ENCODE measurements around the gene RABGGTA. TPM values are rescaled to one million over a fixed set of nuclear protein-coding genes. Genes with fewer than 3 reads are reported as not detected.

The RABGGTA gene
- total RNA-seq, 2 experiments from 2014 or later = 37.6 to 42.7 TPM

GRCh38 chr14:24311837-24312615, 40.6 kb upstream of the RABGGTA start:
- POLR2A ChIA-PET = interaction anchor here (1.0 to 5.3 kb wide), 12 partner anchors 12 to 130 kb away, joined by 3 to 54 read pairs (median 4); partner anchors contain the start of genes CBLN3, CHMP4A, DHRS1 and KHNYN
- H3K4me3 Mint-ChIP-seq = peak overlapping the region; percentile 58
- no peak for TF ChIP-seq CTCF (IDR thresholded peaks at IDR 0.05)

GRCh38 chr14:24310646-24311604, 39.5 kb upstream of the RABGGTA start, which contains the start of gene LTB4R:
Gene LTB4R, plus strand, starts transcription at chr14:24311502. Its CDS starts 4,150 bp downstream, at chr14:24315652.
- Mint-ChIP-seq H3K4me3 (peak within 1 kb of the TSS; percentile 58), H3K4me1 (ENCODE audit: low read depth) (peaks cover 66% of the 10 kb centered on the region), H3K27ac (peak within 1 kb of the TSS; percentile 81), H3K27me3 (no peaks in the 10 kb centered on the region), H3K9me3 (no peaks in the 10 kb centered on the region), H3K36me3 (ENCODE audit: low read depth) (peaks cover 35% of the 10 kb centered on the region)
- peak; percentile 74 for DNase-seq
- CTCF ChIA-PET = interaction anchor here (0.8 to 28.2 kb wide), 13 partner anchors 8 to 126 kb away, joined by 3 to 873 read pairs (median 34); partner anchors contain the start of genes ADCY4, DHRS1, GMPR2 and KHNYN
- peak; percentile 63 for TF ChIP-seq CTCF (IDR thresholded peaks at IDR 0.05)
- peak; percentile 87 for ATAC-seq
- POLR2A ChIA-PET = interaction anchor here (0.7 to 5.3 kb wide), 19 partner anchors 11 to 131 kb away, joined by 3 to 54 read pairs (median 4); partner anchors contain the start of genes CBLN3, CHMP4A, DHRS1 and GMPR2
- intact Hi-C loops (cut with micrococcal nuclease) = no loop called here

More at GRCh38 chr14:24311837-24312615, 40.6 kb upstream of the RABGGTA start:
- H3K27ac Mint-ChIP-seq = peak overlapping the region; percentile 81
- H3K36me3 Mint-ChIP-seq (ENCODE audit: low read depth) = peaks cover 27% of the 10 kb centered on the region
- DNase-seq (no peak), ATAC-seq (no peak)
- no peaks in the 10 kb centered on the region for H3K9me3 Mint-ChIP-seq
- no peaks in the 10 kb centered on the region for H3K27me3 Mint-ChIP-seq
- intact Hi-C loops (cut with micrococcal nuclease) = no loop called here
- peaks cover 66% of the 10 kb centered on the region for H3K4me1 Mint-ChIP-seq (ENCODE audit: low read depth)
- CTCF ChIA-PET = interaction anchor here (1.2 to 28.2 kb wide), 8 partner anchors 10 to 125 kb away, joined by 3 to 873 read pairs (median 38); partner anchors contain the start of genes ADCY4, DHRS1, GMPR2 and KHNYN

GRCh38 chr14:24310265-24310645, 38.9 kb upstream of the RABGGTA start:
- POLR2A ChIA-PET = interaction anchor here (1.0 to 5.3 kb wide), 9 partner anchors 10 to 127 kb away, joined by 3 to 54 read pairs (median 6); partner anchors contain the start of genes CBLN3, DHRS1, GMPR2 and KHNYN
- peak overlapping the region; percentile 51 for H3K27ac Mint-ChIP-seq
- intact Hi-C loops (cut with micrococcal nuclease) = no loop called here
- peak overlapping the region; percentile 58 for H3K4me3 Mint-ChIP-seq
- H3K9me3 Mint-ChIP-seq = no peaks in the 10 kb centered on the region
- ATAC-seq = no peak
- H3K27me3 Mint-ChIP-seq = no peaks in the 10 kb centered on the region
- no peak for DNase-seq
- peaks cover 61% of the 10 kb centered on the region for H3K4me1 Mint-ChIP-seq (ENCODE audit: low read depth)
- peaks cover 39% of the 10 kb centered on the region for H3K36me3 Mint-ChIP-seq (ENCODE audit: low read depth)
- CTCF ChIA-PET = interaction anchor here (0.8 to 28.2 kb wide), 14 partner anchors 9 to 127 kb away, joined by 3 to 873 read pairs (median 26); partner anchors contain the start of genes ADCY4, DHRS1, GMPR2 and KHNYN
- TF ChIP-seq CTCF (IDR thresholded peaks at IDR 0.05) = no peak

- Mint-ChIP-seq H3K27ac (peak within 1 kb of the TSS; percentile 51), H3K36me3 (ENCODE audit: low read depth) (peaks cover 44% of the 10 kb centered on the region), H3K4me1 (ENCODE audit: low read depth) (peaks cover 55% of the 10 kb centered on the region), H3K9me3 (no peaks in the 10 kb centered on the region), H3K27me3 (no peaks in the 10 kb centered on the region), H3K4me3 (peak within 1 kb of the TSS; percentile 58)
- DNase-seq (no peak), ATAC-seq (no peak)
- POLR2A ChIA-PET = interaction anchor here (1.0 to 5.3 kb wide), 10 partner anchors 9 to 128 kb away, joined by 3 to 54 read pairs (median 5); partner anchors contain the start of genes CBLN3, DHRS1, GMPR2 and KHNYN
- CTCF ChIA-PET = interaction anchor here (0.8 to 28.2 kb wide), 20 partner anchors 10 to 134 kb away, joined by 3 to 873 read pairs (median 22); partner anchors contain the start of genes ADCY4, CBLN3, DHRS1 and GMPR2
- intact Hi-C loops (cut with micrococcal nuclease) = no loop called here
- TF ChIP-seq CTCF (IDR thresholded peaks at IDR 0.05) = no peak
These were observed 38.3 kb upstream of the RABGGTA start, which contains the start of gene LTB4R2 for GRCh38 chr14:24309538-24310264. Gene LTB4R2, plus strand, starts transcription at chr14:24310140. Its CDS starts 525 bp downstream, at chr14:24310665.

Measured in activated CD8-positive, alpha-beta T cell treated with anti-CD3 and anti-CD28 coated beads for 36 hours (primary cell).